HG02759 (cell line): ENCODE measurements around the gene PRKG1.
"Not testable (repeated sequence)": the region's sequence is repeated elsewhere in the genome, so short reads cannot be mapped to it uniquely, and the experiment has no call there.

Experiments
- ATAC-seq: cut with Tn5 transposase; IDR thresholded peaks from one replicate; pipeline ENCODE4 v1.9.1; 2021; ENCODE audit warnings: mild to moderate bottlenecking, moderate library complexity; ENCODE audit not compliant: unreplicated experiment

The PRKG1 gene

DNA sequence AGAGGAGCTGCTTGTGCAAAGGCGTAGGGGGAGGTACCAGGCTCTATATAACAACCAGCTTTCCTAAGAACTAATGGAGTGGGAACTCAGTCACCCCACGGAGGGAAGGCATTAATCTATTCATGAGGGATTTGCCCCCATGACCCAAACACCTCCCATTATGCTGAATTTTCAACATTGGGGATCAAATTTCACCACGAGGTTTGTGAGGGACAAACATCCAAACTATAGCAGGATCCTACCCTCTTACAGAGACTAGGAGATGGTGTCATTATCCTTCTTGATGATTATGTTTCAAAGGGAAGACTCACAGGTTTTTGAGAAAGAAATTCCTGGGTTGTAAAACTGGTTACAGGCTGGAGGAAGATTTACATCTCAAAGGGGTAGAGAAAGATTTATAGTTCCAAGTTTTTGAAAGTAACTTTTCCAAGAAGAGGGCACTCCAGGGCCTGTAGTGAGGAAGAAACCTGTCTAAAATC lies 944.8 kb downstream of the PRKG1 start:
- ATAC-seq: no peak

DNA sequence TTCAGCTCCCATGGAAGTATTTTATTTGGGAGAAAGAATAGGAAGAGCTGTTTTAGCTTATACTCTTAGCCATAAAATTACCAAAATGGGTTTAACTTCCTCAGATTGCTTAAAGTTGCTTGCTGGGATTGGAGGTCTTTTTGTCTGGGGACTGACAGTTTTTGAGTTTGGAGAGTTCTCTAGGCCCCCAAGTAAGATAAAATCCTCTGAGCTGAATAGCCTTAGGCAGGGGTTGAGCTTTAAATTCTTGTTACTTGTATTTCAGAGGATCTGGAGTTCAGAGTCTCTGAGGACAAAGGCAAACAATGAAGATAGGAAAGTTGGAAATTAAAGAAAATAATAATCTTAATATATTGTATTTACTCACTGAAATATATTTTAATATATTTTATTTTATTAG lies 945.4 kb downstream of the PRKG1 start:
- no peak for ATAC-seq

DNA sequence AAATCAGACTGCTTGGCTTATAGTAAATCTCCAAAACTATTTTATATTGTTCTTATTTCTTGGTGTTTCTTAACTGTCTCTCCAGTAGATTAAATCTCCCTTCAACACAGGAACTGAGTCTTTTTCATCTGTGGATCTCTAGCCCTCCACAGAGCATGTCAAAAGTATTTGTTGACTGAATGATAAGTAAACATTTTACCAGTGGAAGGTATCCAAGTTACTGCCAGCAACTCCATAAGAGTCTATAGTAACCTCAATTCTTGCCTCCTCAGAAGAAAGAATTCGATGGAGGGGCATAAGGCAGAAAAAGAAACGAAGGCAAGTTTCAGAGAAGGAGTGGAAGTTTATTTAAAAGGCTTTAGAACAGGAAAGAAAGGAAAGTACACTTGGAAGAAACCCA lies 945.9 kb downstream of the PRKG1 start:
- no peak for ATAC-seq

DNA sequence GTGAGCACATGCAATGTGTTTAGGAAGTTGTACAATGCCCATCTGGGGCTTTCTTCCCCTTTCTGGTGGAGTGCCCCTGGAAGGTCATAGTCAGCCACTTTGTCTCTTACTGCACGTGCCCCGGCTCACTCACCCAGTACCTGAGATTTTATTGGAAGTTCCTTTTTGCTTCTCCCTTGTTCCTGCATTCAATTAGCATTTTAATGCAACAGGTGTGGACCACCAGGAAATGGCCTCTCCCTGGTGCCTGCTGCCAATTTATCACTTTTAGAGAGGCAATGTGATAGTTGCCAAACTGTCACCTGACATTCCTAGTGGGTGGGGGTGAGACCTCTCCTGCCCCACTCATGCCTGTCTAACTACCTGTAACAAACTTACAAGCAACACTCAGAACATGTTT lies 946.4 kb downstream of the PRKG1 start:
- ATAC-seq: no peak

DNA sequence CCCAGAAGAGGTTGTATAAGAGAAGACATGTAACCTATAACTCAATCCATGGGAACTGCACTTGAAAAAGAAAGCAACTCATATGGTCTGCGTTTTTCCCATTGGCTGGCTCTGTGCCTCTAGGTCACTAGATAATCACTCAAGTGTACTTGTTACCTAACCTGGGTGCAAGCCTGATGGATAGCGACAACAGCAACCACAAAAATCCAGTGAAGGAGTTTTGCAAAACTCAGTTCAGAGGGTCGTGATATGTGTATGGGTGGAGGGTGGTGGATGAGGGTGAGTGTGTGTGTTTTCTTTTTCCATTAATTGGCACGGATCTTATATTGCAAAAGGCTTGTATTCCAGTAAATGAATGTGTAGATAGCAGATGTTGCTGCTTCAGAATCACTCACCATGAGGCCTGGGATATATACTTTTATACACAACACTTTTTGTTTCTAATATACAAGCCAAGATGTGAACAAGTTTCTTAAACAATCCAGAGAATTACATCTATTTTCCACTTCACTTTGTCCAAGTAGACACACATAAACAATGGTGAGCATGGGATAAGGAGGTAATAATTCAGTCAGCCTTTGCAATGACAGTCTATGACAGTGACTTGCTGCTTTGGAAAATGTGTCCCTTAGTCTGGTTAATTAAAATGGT lies 952.9 kb downstream of the PRKG1 start:
- ATAC-seq: no peak

DNA sequence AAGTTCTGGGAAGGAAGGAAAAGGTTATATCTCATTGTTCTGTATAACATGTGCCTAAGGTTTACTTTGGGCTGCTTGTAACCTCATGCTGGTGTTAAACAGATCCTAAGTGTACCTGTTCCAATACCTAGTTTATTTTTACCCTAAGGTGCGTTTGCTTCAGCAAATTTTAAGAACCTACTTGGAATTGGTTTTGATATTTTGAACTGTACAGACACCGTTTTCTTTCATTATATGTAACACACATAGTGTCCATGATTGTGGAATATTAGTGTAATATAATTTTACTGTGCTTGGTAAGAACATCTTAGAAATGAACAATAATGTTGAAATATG lies 954.2 kb downstream of the PRKG1 start:
- no peak for ATAC-seq

DNA sequence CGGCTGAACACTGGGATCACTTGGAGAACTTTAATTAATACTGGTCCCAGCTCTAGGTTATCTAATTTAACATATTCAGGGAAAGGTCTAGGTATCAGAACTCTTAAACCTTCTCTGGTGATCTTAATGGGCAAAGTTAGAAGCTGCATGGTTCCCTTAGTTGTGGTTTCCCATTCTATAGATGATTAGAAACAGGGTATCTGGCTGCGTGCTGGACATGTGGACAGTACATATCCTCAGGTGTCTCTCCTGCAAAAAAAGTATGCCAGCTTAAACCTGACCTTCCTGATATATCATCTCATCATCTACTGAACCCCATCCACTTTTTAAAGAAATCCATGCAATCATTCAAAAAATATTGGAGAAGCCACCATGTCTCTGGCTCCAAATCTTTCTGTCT lies 955.3 kb downstream of the PRKG1 start:
- ATAC-seq: no peak

DNA sequence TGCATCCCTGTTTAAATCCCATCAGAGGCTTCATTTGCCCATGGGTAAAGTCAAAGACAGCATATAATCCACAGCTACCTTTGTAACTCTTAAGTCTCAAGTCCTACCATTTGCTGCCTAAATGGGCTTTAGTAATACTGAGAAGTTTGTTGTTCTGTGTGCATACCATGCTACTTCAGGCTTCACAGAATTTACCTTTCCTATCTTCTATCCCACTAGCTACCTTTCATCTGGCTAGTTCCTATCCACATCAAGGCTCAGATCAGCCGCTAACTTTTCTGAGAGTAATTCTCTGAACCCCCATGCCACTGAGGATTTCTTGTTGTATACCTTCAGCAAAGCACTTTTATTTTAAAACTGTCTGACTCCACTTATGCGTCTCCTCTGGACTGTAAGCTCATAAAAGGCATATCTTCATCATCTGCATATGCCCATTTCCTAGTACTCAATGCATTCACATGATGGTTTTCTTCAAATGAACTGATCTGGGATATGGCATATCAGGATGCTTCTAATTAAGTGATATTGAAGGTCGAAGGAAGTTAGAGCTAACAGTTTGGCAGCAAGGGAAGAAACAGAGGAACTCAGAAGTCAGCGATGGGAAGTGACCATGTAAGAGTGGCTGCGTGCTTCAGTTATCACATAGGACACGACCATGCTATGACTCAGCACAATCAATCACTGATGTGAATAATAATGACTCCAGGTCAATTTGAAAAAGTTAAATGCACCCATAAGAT lies 955.9 kb downstream of the PRKG1 start:
- ATAC-seq: no peak

DNA sequence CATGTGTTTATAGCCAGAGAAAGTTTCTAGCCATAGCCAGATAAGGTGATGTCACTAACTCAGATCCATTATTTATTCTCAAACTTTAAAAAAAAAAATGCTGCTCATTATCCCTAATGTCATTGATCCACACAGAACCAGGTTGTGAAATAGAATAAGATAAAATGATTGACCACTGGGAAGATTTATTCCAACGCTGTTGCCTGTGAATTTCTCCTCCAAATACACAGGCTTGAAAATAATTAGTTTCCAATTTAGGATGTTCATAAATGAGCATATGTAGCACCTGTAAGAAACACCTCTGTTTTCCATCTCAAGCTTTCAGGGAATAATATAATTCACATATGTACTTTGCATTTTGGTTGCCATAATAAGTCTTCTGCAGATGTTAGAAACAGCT lies 956.7 kb downstream of the PRKG1 start:
- no peak for ATAC-seq

DNA sequence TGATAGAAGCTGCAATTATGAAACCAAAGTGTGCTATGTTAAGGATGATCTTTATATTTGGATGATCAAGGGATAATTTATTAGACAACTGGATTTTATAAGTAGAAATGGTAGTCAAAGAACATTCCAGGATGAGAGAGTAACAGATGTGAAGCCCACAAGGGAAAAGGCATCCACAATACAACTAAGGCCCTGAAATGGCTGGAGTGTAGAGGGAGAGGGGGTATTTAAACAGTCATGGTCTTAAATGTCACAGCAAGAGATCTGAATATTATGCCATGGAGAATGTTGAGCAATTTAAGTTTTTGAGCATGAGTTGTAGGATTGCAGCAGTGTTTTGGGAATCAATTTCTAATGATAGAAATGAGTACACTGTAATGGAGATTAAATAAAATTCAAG lies 957.5 kb downstream of the PRKG1 start:
- no peak for ATAC-seq

DNA sequence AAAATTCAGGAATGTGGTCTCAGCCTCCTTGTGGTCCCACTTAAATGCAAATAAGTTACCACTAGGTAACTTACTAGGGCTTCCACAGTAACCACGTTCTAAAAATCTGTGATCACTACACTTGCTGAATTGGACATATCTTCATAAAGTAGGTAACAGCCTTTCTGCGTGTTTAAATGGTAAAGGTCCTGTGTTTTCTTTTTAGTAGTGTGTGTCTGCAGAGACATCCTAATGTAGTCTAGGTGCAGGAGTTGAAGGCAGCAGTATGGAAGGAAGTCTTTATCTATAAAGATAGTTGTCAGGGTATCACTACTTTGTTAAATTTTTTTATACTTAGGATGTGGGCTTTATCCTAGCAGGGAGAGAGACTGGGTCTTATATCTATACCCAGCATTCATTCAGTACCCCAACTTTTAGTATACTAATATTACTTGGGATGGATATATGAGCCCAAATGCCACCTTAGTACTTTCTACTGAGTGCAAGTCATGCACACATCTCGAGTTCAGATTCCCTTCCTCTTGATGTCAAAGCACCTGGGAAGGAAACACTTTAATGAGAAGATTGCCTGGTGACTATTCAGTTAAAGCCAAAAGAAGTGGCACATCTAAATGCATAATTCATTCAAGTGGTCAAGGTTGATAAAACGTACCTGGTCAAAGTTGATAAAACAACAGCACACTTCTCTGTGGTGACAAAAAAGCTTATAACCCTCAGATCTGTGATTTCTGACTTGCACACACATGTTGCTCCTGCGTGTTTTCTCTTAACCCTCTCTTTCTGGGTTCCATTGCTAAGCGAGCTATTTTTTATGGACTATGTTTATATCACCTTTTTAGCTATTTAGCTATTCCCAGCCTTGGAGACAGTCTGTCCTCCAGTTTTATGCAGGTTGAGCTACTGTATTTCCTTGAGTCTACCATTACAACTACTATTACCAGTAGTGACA lies 958.7 kb downstream of the PRKG1 start:
- ATAC-seq: no peak

DNA sequence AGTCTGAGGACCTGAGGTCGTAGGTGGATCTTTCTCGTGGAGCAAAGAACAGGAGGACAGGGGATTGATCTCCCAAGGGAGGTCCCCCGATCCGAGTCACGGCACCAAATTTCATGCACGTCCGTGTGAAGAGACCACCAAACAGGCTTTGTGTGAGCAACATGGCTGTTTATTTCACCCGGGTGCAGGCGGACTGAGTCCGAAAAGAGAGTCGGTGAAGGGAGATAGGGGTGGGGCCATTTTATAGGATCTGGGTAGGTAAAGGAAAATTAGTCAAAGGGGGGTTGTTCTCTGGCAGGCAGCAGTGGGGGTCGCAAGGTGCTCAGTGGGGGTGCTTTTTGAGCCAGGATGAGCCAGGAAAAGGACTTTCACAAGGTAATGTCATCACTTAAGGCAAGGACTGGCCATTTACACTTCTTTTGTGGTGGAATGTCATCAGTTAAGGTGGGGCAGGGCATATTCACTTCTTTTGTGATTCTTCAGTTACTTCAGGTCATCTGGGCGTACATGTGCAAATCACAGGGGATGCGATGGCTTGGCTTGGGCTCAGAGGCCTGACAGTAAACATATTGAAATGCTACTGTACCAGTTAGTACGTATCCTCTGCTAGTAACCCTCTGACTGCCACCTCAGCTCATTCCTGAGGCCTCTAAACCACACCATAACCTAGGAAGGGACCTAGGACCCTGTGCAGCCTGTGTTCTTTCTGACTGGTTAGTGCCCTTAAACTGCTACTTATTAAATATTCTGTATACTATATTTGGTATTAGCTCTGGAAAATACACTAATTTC lies 964.9 kb downstream of the PRKG1 start:
- not testable (repeated sequence) for ATAC-seq

DNA sequence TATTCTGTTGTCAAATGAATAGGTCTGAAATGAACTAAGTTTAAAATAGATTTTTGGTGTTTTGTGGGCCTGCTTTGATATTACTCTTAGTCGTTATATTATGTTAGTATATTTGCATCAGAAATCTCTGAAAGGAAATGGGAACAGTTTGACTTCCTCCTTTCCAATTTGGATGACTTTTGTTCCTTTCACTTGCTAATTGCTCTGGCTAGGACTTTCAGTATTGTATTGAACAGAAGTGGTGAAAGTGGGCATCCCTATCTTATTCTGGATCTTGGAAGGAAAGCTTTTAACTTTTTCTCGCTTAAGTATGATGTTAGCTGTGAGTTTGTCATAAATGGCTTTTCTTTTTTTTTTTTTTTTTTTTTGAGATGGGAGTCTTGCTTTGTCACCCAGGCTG lies 966.2 kb downstream of the PRKG1 start:
- no peak for ATAC-seq

DNA sequence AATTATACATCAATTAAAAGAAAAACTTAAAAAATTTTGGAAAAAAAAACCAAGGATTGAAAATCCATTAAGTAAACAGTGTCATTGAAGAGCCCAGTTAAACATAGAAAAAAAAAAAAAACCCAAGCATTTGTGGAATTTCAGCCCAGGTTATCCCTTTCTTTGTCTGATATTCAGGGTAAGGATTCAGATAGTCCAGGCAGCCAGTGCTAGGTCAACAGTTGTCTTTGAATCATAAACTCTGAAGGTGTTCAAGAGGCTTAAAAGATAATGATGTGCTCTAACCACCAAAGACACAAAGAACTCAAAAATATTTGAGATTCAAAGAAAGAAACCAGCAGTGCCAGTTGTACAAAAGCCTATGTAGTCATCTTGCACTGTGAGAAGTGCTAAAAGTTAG lies 969.5 kb downstream of the PRKG1 start:
- ATAC-seq: no peak

DNA sequence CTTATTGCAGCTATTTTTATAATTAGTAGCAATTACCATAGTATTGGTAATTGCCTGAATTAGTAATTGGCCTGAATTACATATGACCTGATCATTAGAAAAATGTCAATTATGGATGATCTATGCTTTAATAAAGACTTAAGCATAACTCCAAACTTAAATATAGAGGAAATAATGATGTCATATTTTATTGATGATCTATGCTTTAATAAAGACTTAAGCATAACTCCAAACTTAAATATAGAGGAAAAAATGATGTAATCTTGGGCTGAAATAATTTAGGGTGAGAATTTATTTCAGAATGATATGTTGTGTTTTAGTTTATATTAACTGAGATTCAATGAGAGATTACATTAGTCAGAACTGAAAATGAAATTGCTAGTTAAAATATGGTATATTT lies 973.8 kb downstream of the PRKG1 start:
- ATAC-seq: no peak

DNA sequence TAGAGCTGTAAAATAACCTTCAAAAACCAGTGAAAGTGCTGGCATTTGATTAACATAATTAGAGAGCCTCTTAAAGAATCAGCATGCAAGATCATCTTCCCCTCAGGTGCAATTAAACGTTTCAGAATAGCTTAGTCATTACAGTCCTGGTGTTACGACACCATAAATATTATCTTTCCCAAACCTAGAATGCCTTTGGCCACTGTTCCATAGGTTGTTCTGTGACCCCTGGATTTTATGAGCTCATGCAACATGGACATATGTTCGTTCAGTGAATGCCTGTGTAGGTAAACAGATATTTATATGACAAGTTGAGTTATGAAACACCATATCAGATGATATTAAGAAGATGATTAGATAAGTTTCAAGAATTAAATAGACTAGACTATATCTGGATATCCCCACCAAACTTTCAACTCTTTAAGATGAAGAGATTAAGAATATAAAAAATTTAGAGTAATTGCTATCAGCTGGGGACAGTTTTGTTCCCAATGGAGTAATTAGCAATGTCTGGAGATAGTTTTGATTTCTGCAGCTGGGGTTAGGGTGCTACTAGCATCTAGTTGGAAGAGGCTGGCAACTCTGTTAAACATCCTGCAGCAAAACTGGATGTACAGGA lies 976.3 kb downstream of the PRKG1 start:
- no peak for ATAC-seq

DNA sequence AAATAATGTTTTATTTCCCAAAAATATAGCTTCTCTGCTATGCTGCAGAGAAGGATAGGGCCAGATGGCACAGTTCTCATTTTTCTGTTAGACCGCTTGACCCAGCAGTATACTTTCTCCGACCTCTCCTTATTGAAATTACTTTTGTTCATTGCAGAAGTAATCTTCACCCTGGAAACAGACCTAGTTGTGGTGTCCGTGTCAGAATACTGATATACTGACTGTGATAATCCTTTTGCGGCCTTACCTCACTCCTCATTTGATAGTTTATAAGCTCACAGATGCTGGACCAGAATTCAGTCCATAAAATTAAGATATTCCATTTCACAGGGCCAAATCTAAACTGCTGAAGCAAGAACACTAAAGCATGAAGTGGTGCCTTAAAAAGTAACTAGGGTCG lies 979.2 kb downstream of the PRKG1 start:
- ATAC-seq: no peak

DNA sequence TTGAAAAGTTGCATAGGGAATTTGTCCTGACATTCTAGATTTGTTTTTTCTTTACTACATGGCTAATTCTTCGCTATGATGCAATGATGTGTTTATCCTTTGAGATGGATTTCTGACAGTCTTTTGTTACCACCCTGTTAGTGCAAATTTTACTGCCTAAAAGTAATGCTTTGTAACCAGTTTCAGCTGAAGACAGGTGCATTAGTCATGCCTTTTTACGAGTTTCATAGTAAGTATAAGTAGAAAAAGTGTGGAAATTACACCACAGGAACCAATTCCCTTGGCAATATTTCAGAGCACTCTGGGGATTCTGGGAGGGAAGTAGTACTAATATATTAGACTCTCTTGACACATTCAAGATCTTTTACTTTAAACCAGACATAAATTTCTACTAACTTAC lies 982.0 kb downstream of the PRKG1 start:
- no peak for ATAC-seq

DNA sequence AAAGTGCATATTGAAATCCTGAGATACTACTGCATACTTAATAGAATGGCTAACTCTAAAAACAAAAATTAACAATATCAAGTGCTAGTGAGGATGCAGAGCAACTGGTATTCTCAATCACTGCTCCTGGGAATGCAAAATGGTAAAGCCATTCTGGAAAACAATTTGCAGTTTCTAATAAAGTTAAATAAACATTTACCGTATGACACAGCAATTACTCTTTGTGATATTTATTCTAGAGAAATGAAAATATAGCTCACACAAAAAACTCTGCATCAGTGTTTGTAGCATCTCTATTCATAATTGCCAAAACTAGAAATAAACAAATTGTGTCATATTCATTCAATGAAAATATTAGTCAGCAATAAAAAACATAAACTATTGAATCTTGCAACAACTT lies 984.8 kb downstream of the PRKG1 start:
- ATAC-seq: no peak

DNA sequence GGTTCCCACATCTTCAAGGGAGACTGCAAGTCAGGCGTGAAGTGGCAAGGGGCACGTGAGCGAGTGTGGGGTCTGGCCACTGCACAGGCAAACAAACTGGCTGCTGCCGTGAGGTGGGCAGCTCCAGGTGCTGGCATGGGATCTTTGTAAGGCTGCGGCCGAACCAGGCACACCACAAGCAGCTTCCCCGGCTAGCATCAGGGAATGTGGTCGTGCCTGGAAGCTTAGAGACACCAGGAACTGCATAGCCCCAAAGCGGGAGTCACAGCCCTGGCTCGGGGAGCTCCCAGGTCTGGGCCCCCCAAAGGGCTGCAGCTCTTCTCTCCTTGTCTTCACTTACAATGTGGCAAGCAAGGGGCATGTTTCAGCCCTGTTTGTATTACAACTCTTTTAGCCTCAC lies 988.9 kb downstream of the PRKG1 start:
- ATAC-seq: no peak
